ENCODE measurements around the gene SLC22A8. TPM values are rescaled to one million over a fixed set of nuclear protein-coding genes. Genes with fewer than 3 reads are reported as not detected.
"Not testable (repeated sequence)": the region's sequence is repeated elsewhere in the genome, so short reads cannot be mapped to it uniquely, and the experiment has no call there.

Gene SLC22A8, protein sequence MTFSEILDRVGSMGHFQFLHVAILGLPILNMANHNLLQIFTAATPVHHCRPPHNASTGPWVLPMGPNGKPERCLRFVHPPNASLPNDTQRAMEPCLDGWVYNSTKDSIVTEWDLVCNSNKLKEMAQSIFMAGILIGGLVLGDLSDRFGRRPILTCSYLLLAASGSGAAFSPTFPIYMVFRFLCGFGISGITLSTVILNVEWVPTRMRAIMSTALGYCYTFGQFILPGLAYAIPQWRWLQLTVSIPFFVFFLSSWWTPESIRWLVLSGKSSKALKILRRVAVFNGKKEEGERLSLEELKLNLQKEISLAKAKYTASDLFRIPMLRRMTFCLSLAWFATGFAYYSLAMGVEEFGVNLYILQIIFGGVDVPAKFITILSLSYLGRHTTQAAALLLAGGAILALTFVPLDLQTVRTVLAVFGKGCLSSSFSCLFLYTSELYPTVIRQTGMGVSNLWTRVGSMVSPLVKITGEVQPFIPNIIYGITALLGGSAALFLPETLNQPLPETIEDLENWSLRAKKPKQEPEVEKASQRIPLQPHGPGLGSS
- 2.4 and 4.1 TPM in 2 replicates for total RNA-seq
- long read RNA-seq, partial matches to known transcripts = 0 of 2 reads
- long read RNA-seq, other reads (novel, unspliced or antisense) = 0 of 2 reads

DNA sequence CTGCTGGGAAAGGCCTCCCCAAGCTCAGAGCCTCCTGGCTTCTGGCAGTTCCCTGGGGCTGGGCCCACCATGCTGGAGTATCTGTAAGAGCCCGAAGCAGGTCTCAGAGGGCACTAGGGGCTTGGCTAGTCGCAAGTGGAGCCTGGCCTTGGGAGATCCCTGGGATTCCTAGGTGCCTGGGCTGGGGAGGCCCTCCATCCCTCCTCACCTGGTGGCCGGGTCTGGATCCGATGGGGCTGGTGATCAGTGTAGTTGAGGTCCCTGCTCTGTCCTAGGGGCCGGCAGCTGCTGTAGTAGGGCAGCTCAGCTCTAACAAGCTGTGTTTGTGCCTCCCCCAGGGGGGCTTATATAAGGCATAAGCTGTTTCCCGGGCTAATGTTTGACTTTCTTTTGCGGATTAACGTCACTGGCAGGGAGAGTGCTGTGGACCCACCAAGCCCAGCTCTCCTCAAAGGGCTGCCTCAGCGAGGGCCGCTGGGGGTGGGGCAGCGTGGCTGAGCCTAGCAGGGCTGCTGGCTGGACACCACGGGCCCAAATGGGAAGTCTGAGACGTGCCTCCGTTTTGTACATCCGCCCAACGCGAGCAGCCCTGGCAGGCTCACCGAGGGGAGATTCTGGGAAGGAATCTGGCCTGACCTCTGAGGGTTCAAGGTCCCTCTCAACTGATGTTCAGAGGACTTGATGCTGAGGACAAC lies at the start of gene SLC22A8:
TSS of gene SLC22A8 (minus strand) at position 321 of the 695 bp plus-strand sequence. CDS start 883 bp downstream, outside the sequence.
- Mint-ChIP-seq H3K36me3 (ENCODE audit: insufficient read depth) (no peaks in the 10 kb centered on the region), H3K27ac (peak within 1 kb of the TSS; percentile 87), H3K4me3 (ENCODE audit: low read depth) (no peak within 1 kb of the TSS), H3K27me3 (peaks cover 14% of the 10 kb centered on the region), H3K4me1 (ENCODE audit: low read depth) (peaks cover 40% of the 10 kb centered on the region), H3K9me3 (ENCODE audit: low read depth) (no peaks in the 10 kb centered on the region)
- TF ChIP-seq, protein P1, sequence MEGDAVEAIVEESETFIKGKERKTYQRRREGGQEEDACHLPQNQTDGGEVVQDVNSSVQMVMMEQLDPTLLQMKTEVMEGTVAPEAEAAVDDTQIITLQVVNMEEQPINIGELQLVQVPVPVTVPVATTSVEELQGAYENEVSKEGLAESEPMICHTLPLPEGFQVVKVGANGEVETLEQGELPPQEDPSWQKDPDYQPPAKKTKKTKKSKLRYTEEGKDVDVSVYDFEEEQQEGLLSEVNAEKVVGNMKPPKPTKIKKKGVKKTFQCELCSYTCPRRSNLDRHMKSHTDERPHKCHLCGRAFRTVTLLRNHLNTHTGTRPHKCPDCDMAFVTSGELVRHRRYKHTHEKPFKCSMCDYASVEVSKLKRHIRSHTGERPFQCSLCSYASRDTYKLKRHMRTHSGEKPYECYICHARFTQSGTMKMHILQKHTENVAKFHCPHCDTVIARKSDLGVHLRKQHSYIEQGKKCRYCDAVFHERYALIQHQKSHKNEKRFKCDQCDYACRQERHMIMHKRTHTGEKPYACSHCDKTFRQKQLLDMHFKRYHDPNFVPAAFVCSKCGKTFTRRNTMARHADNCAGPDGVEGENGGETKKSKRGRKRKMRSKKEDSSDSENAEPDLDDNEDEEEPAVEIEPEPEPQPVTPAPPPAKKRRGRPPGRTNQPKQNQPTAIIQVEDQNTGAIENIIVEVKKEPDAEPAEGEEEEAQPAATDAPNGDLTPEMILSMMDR (IDR thresholded peaks at IDR 0.05; ENCODE audit: unreplicated experiment) = no peak
- DNase-seq (ENCODE audit: low spot score, unreplicated experiment) = no peak

DNA sequence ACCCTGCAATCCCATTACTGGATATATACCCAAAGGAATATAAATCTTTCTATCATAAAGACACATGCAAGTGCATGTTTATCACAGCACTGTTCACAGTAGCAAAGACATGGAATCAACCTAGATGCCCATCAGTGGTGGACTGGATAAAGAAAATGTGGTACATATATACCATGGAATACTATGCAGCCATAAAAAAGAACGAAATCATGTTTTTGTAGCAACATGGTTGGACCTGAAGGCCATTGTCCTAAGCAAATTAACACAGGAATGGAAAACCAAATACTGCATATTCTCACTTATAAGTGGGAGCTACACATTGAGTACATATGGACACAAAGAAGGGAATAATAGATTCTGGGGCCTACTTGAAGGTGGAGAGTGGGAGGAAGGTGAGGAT lies 30.6 kb upstream of the SLC22A8 start:
- peaks cover 17% of the 10 kb centered on the region for H3K27me3 Mint-ChIP-seq
- not testable (repeated sequence) for H3K4me3 Mint-ChIP-seq (ENCODE audit: low read depth); H3K4me1 Mint-ChIP-seq (ENCODE audit: low read depth); H3K27ac Mint-ChIP-seq; DNase-seq (ENCODE audit: low spot score, unreplicated experiment); H3K36me3 Mint-ChIP-seq (ENCODE audit: insufficient read depth); H3K9me3 Mint-ChIP-seq (ENCODE audit: low read depth)

DNA sequence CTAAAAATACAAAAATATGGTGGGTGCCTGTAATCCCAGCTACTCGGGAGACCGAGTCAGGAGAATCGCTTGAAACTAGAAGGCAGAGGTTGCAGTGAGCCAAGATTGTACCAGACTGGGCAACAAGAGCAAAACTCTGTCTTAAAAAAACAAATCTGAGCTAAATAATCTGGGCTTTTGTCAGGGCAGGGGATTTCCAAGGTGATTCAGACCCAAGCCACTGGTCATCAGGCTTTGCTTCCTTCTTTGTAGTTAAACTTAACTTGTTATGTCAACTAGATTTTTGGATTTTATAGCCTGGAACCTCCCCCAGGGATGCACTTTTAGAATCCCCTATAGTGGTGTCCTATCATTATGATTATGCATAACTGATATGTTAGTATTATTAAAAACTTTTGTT lies 27.0 kb upstream of the SLC22A8 start:
- H3K27ac Mint-ChIP-seq = no peak overlapping the region
- no peak overlapping the region for H3K4me3 Mint-ChIP-seq (ENCODE audit: low read depth)
- TF ChIP-seq, protein P1 (IDR thresholded peaks at IDR 0.05; ENCODE audit: unreplicated experiment) = no peak
- peaks cover 8% of the 10 kb centered on the region for H3K9me3 Mint-ChIP-seq (ENCODE audit: low read depth)
- no peaks in the 10 kb centered on the region for H3K36me3 Mint-ChIP-seq (ENCODE audit: insufficient read depth)
- H3K27me3 Mint-ChIP-seq = peaks cover 15% of the 10 kb centered on the region
- no peak for DNase-seq (ENCODE audit: low spot score, unreplicated experiment)
- no peaks in the 10 kb centered on the region for H3K4me1 Mint-ChIP-seq (ENCODE audit: low read depth)

DNA sequence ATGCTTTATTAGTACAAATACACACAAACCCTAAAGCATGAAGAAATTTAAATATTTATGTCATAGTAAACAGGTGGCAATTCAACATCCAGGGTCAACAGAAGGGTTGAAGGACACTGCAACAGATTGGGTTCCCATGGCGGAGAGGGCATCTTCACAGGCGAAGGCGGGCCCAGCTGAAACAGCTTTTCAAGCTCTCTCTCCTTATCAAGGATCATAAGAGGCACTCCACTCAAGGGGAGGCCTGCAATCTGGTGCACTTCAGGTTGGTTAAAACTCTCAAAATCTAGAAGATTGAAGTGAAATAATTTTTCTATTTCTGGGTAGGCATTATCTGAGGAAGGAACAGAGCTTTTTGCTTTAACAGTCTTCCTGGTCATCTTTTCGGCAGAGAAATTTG lies 16.8 kb upstream of the SLC22A8 start:
- Mint-ChIP-seq H3K9me3 (ENCODE audit: low read depth) (no peaks in the 10 kb centered on the region), H3K27me3 (no peaks in the 10 kb centered on the region), H3K36me3 (ENCODE audit: insufficient read depth) (no peaks in the 10 kb centered on the region), H3K4me1 (ENCODE audit: low read depth) (peaks cover 2% of the 10 kb centered on the region), H3K27ac (no peak overlapping the region), H3K4me3 (ENCODE audit: low read depth) (no peak overlapping the region)
- TF ChIP-seq, protein P1 (IDR thresholded peaks at IDR 0.05; ENCODE audit: unreplicated experiment) = no peak
- DNase-seq (ENCODE audit: low spot score, unreplicated experiment) = no peak

DNA sequence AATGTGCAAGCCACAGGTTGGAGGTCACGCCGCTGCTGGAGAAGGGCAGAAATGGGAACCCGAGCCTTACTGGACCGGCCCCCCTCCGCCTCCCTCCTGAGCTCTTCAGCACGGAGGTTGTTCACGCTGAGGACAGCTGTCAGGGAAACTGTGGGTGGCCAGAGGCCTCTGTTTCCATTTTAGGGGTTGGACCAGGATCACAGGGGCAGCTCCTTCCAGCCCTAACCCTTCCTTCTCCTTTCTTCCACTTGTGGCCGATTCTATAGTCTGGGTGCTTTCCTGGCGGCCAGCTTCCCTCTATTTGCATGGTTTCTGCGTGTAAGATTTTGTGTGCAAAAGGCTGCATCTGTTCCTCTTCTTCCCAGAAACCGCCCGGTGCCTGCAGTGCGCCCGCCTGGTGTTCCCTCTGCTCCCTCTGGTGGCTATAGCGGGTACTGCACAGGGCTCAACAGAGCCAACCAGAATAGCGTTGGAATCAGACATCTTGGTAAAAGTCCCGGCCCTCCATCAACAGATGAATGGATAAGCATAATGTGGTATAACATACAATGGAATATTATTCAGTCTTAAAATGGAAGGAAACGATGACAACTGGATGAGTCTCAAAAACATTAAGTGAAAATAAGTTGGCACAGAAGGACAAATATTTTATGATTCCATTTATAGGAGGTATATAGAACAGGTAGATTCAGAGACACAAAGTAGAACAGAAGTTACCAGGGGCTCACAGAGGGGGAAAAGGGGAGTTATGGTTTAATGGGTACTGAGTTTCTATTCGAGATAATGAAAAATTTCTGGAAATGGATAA lies 8.4 kb upstream of the SLC22A8 start:
- DNase-seq (ENCODE audit: low spot score, unreplicated experiment) = peak; percentile 84
- peaks cover 1% of the 10 kb centered on the region for H3K4me1 Mint-ChIP-seq (ENCODE audit: low read depth)
- H3K27me3 Mint-ChIP-seq = peaks cover 18% of the 10 kb centered on the region
- TF ChIP-seq, protein P1 (IDR thresholded peaks at IDR 0.05; ENCODE audit: unreplicated experiment) = peak; percentile 99
- no peak overlapping the region for H3K27ac Mint-ChIP-seq
- no peak overlapping the region for H3K4me3 Mint-ChIP-seq (ENCODE audit: low read depth)
- H3K9me3 Mint-ChIP-seq (ENCODE audit: low read depth) = no peaks in the 10 kb centered on the region
- no peaks in the 10 kb centered on the region for H3K36me3 Mint-ChIP-seq (ENCODE audit: insufficient read depth)

All from progenitor cell of endocrine pancreas (in vitro differentiated cells).